Measurements from ENCODE around the gene SMIM45.

Gene SMIM45

DNA sequence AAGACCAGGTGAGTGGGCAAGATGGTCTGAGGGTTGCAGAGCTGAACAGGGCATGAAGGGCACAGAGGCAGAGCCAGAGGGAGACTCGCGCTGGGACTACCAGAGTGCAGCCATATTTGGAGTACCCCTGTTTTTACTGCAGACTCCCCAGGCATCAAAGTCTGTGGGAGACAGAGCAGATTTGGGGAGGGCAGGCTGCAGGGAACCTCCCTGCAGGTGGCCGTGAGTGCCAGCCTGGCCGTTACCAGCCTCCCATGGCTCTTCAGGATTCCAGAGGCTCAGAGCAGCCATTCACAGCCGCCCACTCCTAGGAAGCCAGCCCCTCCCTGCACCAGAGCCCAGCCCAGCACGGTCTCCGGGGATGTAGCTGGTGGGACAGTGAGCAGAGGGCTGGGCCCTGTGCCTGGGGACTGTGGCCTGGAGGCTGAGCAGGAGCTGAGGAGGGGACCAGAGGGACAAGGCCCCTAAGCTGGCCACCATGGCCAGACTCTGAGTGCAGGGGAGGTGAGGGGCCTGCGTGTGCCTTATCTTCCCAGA, 17.2 kb downstream of the SMIM45 start, which contains the start of gene SEPTIN3:
Gene SEPTIN3 (plus strand): TSS at position 334 of the 537 bp plus-strand sequence. CDS start 2,050 bp downstream, outside the sequence.
- Histone ChIP-seq H3K27ac (no peak within 1 kb of the TSS), H3K9me3 (no peaks in the 10 kb centered on the region), H3K4me3 (no peak within 1 kb of the TSS), H3K36me3 (no peaks in the 10 kb centered on the region), H3K4me1 (no peaks in the 10 kb centered on the region), H3K27me3 (peaks cover 0 to 3% of the 10 kb centered on the region in 2 donors)
- TF ChIP-seq, protein P1, sequence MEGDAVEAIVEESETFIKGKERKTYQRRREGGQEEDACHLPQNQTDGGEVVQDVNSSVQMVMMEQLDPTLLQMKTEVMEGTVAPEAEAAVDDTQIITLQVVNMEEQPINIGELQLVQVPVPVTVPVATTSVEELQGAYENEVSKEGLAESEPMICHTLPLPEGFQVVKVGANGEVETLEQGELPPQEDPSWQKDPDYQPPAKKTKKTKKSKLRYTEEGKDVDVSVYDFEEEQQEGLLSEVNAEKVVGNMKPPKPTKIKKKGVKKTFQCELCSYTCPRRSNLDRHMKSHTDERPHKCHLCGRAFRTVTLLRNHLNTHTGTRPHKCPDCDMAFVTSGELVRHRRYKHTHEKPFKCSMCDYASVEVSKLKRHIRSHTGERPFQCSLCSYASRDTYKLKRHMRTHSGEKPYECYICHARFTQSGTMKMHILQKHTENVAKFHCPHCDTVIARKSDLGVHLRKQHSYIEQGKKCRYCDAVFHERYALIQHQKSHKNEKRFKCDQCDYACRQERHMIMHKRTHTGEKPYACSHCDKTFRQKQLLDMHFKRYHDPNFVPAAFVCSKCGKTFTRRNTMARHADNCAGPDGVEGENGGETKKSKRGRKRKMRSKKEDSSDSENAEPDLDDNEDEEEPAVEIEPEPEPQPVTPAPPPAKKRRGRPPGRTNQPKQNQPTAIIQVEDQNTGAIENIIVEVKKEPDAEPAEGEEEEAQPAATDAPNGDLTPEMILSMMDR (IDR thresholded peaks at IDR 0.05) = no peak
- DNase-seq (ENCODE audit: low spot score) = no peak

DNA sequence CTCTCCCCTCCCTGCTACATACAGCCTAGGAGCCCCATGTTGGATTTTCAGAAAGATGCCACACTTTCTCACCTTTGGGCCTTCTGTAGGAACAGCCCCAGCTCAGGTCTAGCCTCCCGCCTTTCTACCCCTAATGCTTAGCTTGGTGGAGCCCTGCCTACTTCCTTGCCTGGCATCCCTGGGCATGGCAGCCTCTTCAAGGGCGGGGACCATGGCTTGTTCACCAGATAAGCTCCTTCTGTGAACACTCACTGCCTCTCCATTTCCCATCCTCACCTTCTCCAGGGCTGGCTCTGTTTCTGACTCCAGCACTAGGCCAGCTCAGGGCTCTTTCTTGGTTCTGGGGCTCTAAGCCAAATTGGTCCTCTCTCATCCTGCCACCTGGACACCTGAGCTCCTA, 18.7 kb downstream of the SMIM45 start:
- DNase-seq (ENCODE audit: low spot score) = no peak
- Histone ChIP-seq H3K4me1 (no peaks in the 10 kb centered on the region), H3K27ac (no peak overlapping the region), H3K27me3 (peaks cover 0 to 3% of the 10 kb centered on the region in 2 donors), H3K4me3 (no peak overlapping the region), H3K36me3 (no peaks in the 10 kb centered on the region), H3K9me3 (no peaks in the 10 kb centered on the region)
- TF ChIP-seq, protein P1 (IDR thresholded peaks at IDR 0.05) = no peak

DNA sequence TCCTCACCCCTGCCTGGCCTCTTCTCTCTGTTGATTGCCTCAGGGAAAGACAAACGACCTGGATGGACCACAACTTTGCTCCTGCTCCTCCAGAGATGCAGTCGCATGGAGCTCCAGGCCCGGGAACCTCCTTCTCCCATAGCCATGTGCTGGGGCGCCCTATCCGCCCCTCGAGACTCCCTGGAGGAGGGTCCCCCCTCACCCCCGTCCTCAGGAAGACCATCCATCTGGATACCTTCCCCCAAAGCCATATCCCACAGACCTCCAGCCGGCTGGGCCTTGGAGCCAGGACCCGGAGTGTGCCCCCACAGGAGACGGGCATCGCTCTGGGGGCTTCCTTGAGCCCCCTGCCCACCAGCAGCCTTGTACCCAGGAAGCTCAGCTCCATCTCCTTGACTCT, 19.5 kb downstream of the SMIM45 start:
- H3K4me1 ChIP-seq = peaks cover 0 to 5% of the 10 kb centered on the region in 2 donors
- no peaks in the 10 kb centered on the region for H3K9me3 ChIP-seq
- H3K4me3 ChIP-seq = no peak overlapping the region
- no peak overlapping the region for H3K27ac ChIP-seq
- H3K36me3 ChIP-seq = no peaks in the 10 kb centered on the region
- H3K27me3 ChIP-seq = peaks cover 3 to 4% of the 10 kb centered on the region in 2 donors
- TF ChIP-seq, protein P1 (IDR thresholded peaks at IDR 0.05) = no peak
- DNase-seq (ENCODE audit: low spot score) = no peak

- Histone ChIP-seq H3K36me3 (no peaks in the 10 kb centered on the region), H3K9me3 (no peaks in the 10 kb centered on the region), H3K27me3 (peaks cover 3 to 4% of the 10 kb centered on the region in 2 donors), H3K4me1 (peaks cover 0 to 12% of the 10 kb centered on the region in 2 donors), H3K4me3 (no peak overlapping the region), H3K27ac (no peak overlapping the region)
- no peak for DNase-seq (ENCODE audit: low spot score)
- TF ChIP-seq, protein P1 (IDR thresholded peaks at IDR 0.05) = no peak
Observed at GRCh38 chr22:41974691-41975290, 22.8 kb downstream of the SMIM45 start.

DNA sequence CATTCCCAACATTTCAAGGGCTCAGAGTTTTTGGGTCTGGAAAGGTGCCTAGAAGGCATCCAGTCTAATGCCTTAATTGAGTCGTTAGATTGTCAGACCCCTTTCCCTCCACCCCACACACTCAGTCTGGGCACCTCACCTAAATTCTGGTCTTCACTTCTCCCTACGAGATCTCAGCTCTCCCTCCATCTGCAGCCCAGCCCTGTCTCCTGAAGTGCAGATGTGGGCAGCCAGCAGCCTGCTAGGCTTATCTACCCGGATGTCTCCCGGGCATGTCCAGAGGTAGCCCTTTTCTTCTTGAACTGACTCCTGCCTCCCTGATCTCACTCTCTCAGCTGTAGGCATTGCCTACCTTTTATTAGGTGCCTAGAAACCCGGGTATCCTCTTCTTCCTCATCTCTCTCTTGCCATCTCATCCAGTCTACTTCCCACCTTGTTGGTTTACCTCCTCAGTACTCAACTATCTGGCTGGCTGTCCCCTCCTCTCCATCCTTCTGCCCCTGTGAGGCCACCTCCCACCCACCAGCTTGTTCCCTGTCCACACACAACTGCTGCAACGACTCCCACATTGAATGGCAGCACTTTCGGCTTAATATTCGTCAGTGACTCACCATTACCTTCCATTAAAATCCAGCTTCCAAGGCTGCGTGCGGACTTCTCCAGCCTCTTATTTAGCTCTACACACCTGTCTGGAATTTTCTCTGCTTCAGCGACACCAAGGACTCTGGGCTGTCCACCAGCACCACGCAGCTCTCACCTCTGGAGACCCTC, 23.5 kb downstream of the SMIM45 start:
- TF ChIP-seq, protein P1 (IDR thresholded peaks at IDR 0.05) = no peak
- Histone ChIP-seq H3K36me3 (no peaks in the 10 kb centered on the region), H3K9me3 (no peaks in the 10 kb centered on the region), H3K27ac (no peak overlapping the region), H3K4me3 (no peak overlapping the region), H3K4me1 (peaks cover 0 to 12% of the 10 kb centered on the region in 2 donors), H3K27me3 (peaks cover 3 to 4% of the 10 kb centered on the region in 2 donors)
- DNase-seq (ENCODE audit: low spot score) = no peak
